NB4 (cell line): ENCODE results near the gene WFIKKN1.

Experiments
- CTCF ChIP-seq: IDR thresholded peaks from one replicate; pipeline ENCODE4 v1.5.1; 2012; ENCODE audit warnings: low read depth, low read length
- MAX ChIP-seq: IDR thresholded peaks from 2 replicates; pipeline ENCODE4 v1.6.1; 2011; ENCODE audit warnings: low read depth, low read length
- MYC ChIP-seq: IDR thresholded peaks from 2 replicates; pipeline ENCODE4 v1.6.1; 2011; ENCODE audit warnings: low read depth, low read length

GRCh38 chr16:633336-634050 is 2.7 kb downstream of the WFIKKN1 start:
- TF ChIP-seq CTCF: no peak
- no peak for TF ChIP-seq MYC
- no peak for TF ChIP-seq MAX
